Neural cell (in vitro differentiated cells): ENCODE data around the gene GNPAT.

Source experiments
- CTCF ChIP-seq: fragments of 450-650 bp; IDR thresholded peaks from 2 replicates; pipeline ENCODE4 v1.5.1; 2014; ENCODE audit warnings: antibody characterized with exemption, mild to moderate bottlenecking, moderate library complexity; ENCODE audit not compliant: poor library complexity, severe bottlenecking
- EP300 ChIP-seq: fragments of 450-650 bp; conservative IDR thresholded peaks from 2 replicates; pipeline ENCODE4 v1.6.1; 2014; ENCODE audit warnings: antibody characterized with exemption, mild to moderate bottlenecking, moderate library complexity; ENCODE audit not compliant: poor library complexity, severe bottlenecking
- EZH2 ChIP-seq: fragments of 200-600, 300-800 bp; shearing (Covaris generic), sonication (generic); IDR thresholded peaks from 2 replicates; pipeline ENCODE4 v1.6.1; 2014; ENCODE audit warnings: antibody characterized with exemption, low read length, borderline replicate concordance, mild to moderate bottlenecking; ENCODE audit not compliant: insufficient read depth, poor library complexity, severe bottlenecking
- MXI1 ChIP-seq: fragments of 450-650 bp; conservative IDR thresholded peaks from 2 replicates; pipeline ENCODE4 v1.6.1; 2014; ENCODE audit warnings: antibody characterized with exemption, mild to moderate bottlenecking; ENCODE audit not compliant: poor library complexity, severe bottlenecking
- POLR2AphosphoS5 ChIP-seq: IDR thresholded peaks from 2 replicates; pipeline ENCODE4 v1.6.1; 2012
- RAD21 ChIP-seq: fragments of 450-650 bp; conservative IDR thresholded peaks from 2 replicates; pipeline ENCODE4 v1.6.1; 2014; ENCODE audit warnings: antibody characterized with exemption, mild to moderate bottlenecking, moderate library complexity
- SMC3 ChIP-seq: fragments of 450-650 bp; conservative IDR thresholded peaks from 2 replicates; pipeline ENCODE4 v1.6.1; 2014; ENCODE audit warnings: antibody characterized with exemption, mild to moderate bottlenecking, moderate library complexity; ENCODE audit not compliant: poor library complexity

- TF ChIP-seq EP300 (no peak), CTCF (no peak), POLR2AphosphoS5 (no peak), EZH2 (no peak), RAD21 (no peak), SMC3 (no peak), MXI1 (no peak)
Measured at GRCh38 chr1:231301990-231302389, 61.0 kb downstream of the GNPAT start.
